Epithelial cell of esophagus (primary cell): ENCODE measurements around the gene IRX6.
A peak's percentile ranks its signal among the peaks of the same experiment; 100 is the strongest.

Experiments
- DNase-seq: peaks from one replicate; pipeline ENCODE4 v3.0.0; 2010; ENCODE audit warnings: low read depth
- H3K4me3 ChIP-seq: 2 replicates; pipeline ENCODE4 v1.5.1; 2011; ENCODE audit warnings: mild to moderate bottlenecking, low read length, control low read depth
- TF ChIP-seq, protein P1 (sequence below): IDR thresholded peaks from 2 replicates; pipeline ENCODE4 v1.5.1; 2011; ENCODE audit warnings: low read depth, mild to moderate bottlenecking, low read length, control low read depth, inconsistent platforms; ENCODE audit not compliant: insufficient read depth; ENCODE audit errors: missing control alignments

The IRX6 gene

DNA sequence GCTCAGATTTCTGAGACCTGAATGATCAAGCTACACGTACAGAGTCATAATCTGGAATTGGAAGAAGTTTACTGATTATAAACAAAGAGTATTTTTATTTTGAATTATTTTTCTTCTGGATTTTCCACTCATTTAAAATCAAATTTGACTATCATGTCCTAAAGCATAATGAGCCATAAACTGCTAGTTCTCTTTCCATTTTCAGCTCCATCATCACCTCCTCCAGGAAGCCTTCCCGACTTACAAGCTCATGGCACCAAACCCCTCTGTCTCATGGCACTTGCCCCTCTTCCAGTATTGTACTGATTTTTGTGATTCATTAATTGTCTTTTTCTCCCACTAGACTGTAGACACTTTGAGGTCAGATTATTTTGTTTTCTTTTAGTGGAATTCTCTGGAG, 35.9 kb downstream of the IRX6 start:
- H3K4me3 ChIP-seq, result no peak overlapping the region
- DNase-seq, result no peak
- TF ChIP-seq, protein P1, sequence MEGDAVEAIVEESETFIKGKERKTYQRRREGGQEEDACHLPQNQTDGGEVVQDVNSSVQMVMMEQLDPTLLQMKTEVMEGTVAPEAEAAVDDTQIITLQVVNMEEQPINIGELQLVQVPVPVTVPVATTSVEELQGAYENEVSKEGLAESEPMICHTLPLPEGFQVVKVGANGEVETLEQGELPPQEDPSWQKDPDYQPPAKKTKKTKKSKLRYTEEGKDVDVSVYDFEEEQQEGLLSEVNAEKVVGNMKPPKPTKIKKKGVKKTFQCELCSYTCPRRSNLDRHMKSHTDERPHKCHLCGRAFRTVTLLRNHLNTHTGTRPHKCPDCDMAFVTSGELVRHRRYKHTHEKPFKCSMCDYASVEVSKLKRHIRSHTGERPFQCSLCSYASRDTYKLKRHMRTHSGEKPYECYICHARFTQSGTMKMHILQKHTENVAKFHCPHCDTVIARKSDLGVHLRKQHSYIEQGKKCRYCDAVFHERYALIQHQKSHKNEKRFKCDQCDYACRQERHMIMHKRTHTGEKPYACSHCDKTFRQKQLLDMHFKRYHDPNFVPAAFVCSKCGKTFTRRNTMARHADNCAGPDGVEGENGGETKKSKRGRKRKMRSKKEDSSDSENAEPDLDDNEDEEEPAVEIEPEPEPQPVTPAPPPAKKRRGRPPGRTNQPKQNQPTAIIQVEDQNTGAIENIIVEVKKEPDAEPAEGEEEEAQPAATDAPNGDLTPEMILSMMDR, result no peak

DNA sequence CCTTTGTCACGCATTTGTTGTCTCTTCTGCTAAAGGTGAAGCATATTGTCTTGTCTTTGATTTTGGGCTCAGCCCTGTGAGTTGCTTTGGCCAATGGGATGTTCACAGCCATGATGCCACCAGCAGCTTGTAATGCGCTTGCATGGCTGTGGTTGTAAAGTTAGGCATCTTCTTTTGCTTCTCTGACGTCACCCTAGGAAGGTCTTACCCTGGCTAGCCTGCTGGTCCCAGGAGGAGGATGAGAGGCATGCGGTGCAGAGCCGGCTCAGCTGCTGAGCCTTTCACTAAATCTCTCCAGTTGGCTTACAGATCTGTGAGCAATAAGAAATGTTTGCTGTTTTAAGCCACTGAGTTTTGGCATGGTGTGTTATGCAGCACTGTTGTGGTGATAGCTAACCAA, 40.8 kb downstream of the IRX6 start:
- no peak for DNase-seq
- TF ChIP-seq, protein P1, result no peak
- H3K4me3 ChIP-seq, result no peak overlapping the region

DNA sequence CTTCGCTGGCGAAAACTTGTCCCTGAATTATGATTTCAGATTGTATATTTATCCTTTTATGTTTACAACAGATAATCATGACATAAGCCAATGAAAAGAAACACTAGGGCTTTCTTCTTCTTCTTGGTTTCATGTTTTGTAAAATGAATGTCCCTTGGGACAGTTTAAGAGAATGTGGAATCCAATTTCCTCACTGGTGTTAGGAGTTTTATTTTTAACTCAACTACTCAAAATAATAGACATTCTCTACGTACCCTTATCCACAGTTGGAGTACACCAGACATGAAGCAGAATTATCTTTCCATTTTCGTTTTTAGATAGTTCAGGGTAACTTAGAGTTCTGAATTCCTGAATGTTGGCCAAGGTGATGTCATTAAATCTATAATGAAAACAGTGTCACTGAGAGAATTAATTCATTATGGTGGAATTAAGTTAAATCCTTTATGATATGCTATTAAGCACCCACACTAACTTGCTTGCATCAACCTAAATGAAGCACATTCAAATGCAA, 43.4 kb downstream of the IRX6 start:
- H3K4me3 ChIP-seq, result no peak overlapping the region
- TF ChIP-seq, protein P1, result no peak
- DNase-seq, result no peak

DNA sequence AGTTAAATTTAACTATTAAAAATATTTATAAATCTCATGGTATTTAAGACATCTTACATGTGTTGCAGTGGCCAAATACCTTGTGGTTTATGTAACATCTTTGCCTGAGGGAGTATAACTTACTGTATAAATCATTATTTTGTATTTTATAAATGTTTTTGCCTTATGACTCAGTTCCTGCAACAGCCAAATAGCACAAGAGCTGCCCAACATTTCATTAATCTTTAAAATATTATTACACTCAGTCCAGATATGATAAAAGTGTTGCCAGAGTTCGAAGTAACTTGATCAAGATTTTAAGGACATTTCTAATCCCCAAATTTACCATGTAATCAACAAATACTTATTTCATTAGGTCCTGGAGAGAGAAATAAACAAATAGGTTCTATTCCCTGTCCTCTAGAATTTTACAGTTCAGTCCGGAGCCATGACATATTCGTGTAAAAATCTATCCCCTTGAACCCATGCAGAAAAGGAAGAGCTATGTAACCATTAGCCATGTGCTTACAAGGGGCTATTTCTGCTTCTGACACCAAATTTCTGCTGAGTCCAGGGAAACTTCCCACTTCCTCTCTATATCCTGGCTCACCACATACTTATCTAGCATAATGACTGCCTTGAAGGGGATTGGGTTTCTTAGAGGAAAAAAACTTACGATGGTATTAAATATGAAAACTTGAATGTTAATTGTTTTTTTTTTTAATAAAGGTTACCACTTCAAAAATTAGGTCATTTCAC, 44.0 kb downstream of the IRX6 start:
- peak; percentile 29 for DNase-seq
- H3K4me3 ChIP-seq, result no peak overlapping the region
- TF ChIP-seq, protein P1, result no peak

DNA sequence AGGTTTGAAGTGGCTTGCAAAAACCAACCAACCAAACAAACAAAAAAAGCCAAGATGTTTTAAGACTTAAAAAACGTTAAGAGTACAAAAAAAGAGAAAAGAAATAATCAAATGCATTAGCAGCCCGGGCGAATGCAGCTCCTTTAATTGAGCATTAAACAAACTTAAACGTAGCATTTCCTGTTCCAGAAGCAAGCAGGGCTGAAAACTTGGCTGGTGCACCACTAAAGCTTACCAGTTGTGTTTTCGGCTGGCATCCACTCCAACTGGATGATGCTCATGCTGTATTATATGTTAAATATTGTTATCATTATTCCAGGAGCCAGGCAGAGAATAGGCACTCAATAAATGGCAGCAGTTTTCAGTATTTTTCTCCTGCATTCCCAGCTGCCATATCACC, 45.1 kb downstream of the IRX6 start:
- H3K4me3 ChIP-seq, result no peak overlapping the region
- TF ChIP-seq, protein P1, result no peak

DNA sequence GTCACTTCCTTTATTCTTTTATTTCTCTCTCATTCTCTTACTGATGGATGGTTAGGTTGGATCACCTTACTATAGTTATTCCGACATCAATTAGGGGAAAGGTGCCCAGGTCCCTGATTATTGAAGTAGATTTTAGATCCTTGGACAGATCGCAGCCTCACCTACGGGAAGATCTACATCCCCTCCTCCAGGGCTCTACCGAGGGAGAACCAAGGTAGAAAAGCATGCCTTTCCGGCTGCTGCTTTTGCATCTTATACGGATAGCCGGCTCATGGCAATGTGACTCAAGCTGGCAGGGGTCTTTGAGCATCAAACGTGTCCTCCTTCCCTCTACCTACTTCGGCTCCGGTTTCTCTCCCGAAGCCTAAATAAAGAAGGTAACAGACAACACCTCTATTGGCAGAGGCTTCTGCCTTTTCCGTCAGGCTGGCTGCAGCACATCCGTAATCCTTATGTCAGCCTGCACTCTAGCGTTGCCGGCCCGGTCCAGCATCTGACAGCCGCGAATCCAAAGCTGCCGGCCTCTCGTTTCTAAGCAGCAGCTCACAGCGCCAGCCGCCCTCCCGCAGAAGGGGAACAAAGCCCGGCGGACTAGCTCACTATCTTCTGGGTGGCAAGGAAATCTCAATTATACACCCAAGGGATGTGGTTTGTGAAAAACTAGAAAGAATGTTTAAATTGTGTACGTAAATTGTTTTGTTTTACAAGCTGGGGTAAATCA, 46.9 kb downstream of the IRX6 start:
- H3K4me3 ChIP-seq, result no peak overlapping the region
- DNase-seq, result peak; percentile 66
- TF ChIP-seq, protein P1, result peak; percentile 63

More for the DNA sequence above, 45.1 kb downstream of the IRX6 start:
- no peak for DNase-seq
